ENCODE results near the gene CIT. TPM values are rescaled to one million over a fixed set of nuclear protein-coding genes. Genes with fewer than 3 reads are reported as not detected.
"Not testable (repeated sequence)": the region's sequence is repeated elsewhere in the genome, so short reads cannot be mapped to it uniquely, and the experiment has no call there.

CIT gene
- polyA plus RNA-seq, 1 donor from 2014 or later = not detected

GRCh38 chr12:119725523-119725922, 151.6 kb downstream of the CIT start:
- Mint-ChIP-seq H3K4me3 (no peak overlapping the region), H3K27ac (no peak overlapping the region), H3K9me3 (peaks cover 0 to 1% (median 0%) of the 10 kb centered on the region in 3 donors), H3K27me3 (no peaks in the 10 kb centered on the region), H3K4me1 (peaks cover 4 to 8% (median 8%) of the 10 kb centered on the region in 3 donors), H3K36me3 (peaks cover 7% of the 10 kb centered on the region)

GRCh38 chr12:119721306-119721705, 155.8 kb downstream of the CIT start:
- Mint-ChIP-seq H3K27me3 (no peaks in the 10 kb centered on the region), H3K27ac (no peak overlapping the region), H3K36me3 (peaks cover 5% of the 10 kb centered on the region), H3K4me1 (peaks cover 0 to 2% (median 0%) of the 10 kb centered on the region in 3 donors), H3K9me3 (no peaks in the 10 kb centered on the region), H3K4me3 (no peak overlapping the region)

DNA sequence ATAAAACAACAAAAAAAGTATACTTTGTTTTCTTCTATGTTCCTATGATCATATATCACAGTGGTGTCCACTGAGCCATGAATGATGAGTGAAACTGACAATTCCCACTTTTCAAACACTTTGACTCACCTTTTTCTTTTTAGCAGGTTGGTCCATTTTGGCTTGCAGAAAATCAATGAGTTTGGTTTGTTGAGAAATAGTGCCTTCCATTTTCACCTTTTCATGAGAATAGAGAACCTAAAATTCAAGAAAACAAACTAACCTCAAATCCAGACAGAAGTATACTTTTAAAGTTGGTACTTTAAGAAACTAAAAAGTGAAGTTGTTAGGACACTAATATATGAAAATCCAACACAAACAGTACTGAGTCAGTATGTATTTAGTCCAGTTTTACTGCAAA, 156.8 kb downstream of the CIT start:
- Mint-ChIP-seq H3K27ac (no peak overlapping the region), H3K4me3 (no peak overlapping the region), H3K9me3 (peaks cover 0 to under 1% (median 0%) of the 10 kb centered on the region in 3 donors), H3K4me1 (peaks cover 0 to 2% (median 0%) of the 10 kb centered on the region in 3 donors), H3K36me3 (peaks cover 5% of the 10 kb centered on the region), H3K27me3 (no peaks in the 10 kb centered on the region)

DNA sequence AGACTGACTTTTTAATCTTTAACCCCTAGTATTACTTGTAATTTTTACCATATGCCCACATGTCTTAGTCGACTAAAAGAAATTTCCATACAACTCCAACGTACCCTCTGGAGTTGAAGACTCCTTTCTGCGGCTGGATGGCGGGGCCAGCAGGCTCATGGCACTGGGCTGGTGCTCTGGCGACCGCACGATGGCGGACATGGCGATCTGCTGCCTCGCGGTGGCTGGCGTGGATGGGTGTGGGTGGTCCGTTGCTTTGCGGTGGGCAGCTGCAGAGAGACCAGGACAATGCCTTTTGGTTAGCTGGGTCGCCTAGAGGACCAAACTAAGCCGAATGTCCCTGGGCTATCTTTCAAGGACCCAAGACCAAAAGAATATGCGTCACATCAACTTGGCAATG, 159.0 kb downstream of the CIT start:
- Mint-ChIP-seq H3K4me3 (no peak overlapping the region), H3K36me3 (peaks cover 3% of the 10 kb centered on the region), H3K27ac (no peak overlapping the region), H3K9me3 (peaks cover 0 to 4% (median 0%) of the 10 kb centered on the region in 3 donors), H3K27me3 (no peaks in the 10 kb centered on the region), H3K4me1 (peaks cover 0 to 2% (median 0%) of the 10 kb centered on the region in 3 donors)

GRCh38 chr12:119715268-119715620, 161.9 kb downstream of the CIT start:
- H3K9me3 Mint-ChIP-seq = peaks cover 0 to 4% (median 0%) of the 10 kb centered on the region in 3 donors
- no peaks in the 10 kb centered on the region for H3K27me3 Mint-ChIP-seq
- H3K4me1 Mint-ChIP-seq = peaks cover 0 to 1% (median 0%) of the 10 kb centered on the region in 3 donors
- H3K27ac Mint-ChIP-seq = no peak overlapping the region
- H3K36me3 Mint-ChIP-seq = peaks cover 5% of the 10 kb centered on the region
- no peak overlapping the region for H3K4me3 Mint-ChIP-seq

DNA sequence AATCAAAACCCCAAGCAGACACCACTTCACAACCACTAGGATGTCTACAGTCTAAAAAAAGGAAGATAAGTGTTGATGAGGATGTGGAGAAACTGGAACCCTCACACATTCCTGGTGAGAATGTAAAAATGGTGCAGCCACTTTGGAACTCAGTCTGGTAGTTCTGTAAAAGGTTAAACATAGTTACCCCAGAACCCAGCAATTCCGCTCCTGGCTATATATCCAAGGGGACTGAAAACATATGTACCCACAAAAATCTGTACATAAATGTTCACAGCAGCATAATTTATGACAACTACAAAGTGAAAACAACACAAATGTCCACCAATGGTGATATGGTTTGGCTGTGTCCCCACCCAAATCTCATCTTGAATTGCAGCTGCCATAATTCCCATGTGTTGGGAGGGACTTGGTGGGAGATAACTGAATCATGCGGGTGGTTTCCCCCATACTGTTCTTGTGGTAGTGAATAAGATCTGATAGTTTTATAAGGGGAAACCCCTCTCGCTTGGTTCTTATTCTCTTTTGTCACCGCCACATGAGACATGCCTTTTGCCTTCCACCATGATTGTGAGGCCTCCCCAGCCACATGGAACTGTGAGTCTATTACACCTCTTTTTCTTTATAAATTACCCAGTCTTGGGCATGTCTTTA, 162.4 kb downstream of the CIT start:
- Mint-ChIP-seq H3K27ac (no peak overlapping the region), H3K4me1 (peaks cover 0 to 1% (median 0%) of the 10 kb centered on the region in 3 donors), H3K36me3 (peaks cover 5% of the 10 kb centered on the region), H3K9me3 (peaks cover 0 to 4% (median 0%) of the 10 kb centered on the region in 3 donors), H3K27me3 (no peaks in the 10 kb centered on the region), H3K4me3 (no peak overlapping the region)

DNA sequence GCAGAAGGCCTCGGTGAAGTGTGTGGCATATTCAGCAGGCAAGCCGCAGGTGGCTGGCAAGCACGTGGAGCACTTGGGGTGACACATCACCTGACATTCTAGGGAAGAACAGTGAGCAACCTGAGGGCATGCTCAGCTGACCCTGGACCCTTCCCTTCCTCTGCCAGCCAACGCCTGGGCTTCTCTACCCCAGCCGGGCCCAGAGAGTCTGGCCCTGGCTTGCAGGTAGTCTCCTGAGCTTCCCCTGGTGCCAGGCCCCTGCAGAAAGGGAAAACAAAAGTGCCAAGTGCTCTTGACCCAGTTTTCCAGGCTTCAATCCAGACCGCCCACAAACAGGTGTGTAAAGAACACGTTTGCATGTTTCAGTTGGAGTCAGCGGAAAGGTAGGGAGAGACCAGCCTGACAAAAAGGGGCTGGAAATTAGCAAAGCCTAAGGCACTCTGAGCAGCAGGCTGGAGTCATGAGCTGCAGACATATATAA, 163.5 kb downstream of the CIT start:
- Mint-ChIP-seq H3K36me3 (peaks cover 7% of the 10 kb centered on the region), H3K9me3 (peaks cover 0 to 4% (median 0%) of the 10 kb centered on the region in 3 donors), H3K27ac (no peak overlapping the region), H3K4me1 (peaks cover 0 to 1% (median 0%) of the 10 kb centered on the region in 3 donors), H3K4me3 (no peak overlapping the region), H3K27me3 (no peaks in the 10 kb centered on the region)

DNA sequence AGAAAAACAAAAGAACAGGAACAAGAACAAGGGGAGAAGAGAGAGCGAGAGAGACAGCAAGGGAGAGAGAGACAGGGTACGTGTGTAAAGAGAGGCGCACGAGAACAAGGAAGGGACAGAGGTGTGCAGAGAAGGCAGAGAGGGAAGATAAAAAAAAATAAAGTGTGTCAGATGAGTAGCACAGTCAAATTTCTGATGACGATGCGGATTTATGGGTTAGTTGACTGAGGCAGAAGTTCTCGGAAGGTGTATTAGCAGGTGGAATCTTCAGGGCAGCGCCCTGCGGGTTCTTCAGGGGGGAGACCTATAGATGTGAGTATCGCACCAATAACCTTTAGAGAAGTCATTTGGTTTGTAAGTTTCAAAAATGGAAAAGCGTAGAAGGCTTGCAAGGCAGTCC, 164.4 kb downstream of the CIT start:
- Mint-ChIP-seq H3K27ac (no peak overlapping the region), H3K4me3 (no peak overlapping the region), H3K9me3 (peaks cover 0 to 4% (median 0%) of the 10 kb centered on the region in 3 donors), H3K27me3 (no peaks in the 10 kb centered on the region), H3K36me3 (peaks cover 7% of the 10 kb centered on the region), H3K4me1 (peaks cover 0 to 1% (median 0%) of the 10 kb centered on the region in 3 donors)

DNA sequence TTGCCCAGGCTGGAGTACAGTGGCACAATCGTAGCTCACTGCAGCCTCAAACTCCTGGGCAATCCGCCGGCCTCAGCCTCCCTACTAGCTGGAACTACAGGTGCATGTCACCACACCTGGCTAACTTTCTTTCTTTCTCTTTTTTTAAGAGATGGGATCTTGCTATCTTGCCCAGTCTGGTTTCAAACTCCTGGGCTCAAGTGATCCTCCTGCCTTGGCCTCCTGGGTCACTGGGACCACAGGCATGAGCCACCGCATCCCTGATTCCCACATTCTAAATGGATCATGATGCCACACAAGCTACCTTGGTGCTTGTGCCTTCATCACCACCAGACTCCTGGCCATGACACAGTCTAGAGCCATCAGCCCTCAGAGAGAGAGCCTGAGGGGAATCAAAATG, 165.4 kb downstream of the CIT start:
- H3K27ac Mint-ChIP-seq = peak overlapping the region in 1 of 3 donors; percentile 32
- peaks cover 0 to 4% (median 0%) of the 10 kb centered on the region in 3 donors for H3K9me3 Mint-ChIP-seq
- no peaks in the 10 kb centered on the region for H3K27me3 Mint-ChIP-seq
- H3K36me3 Mint-ChIP-seq = peaks cover 7% of the 10 kb centered on the region
- H3K4me3 Mint-ChIP-seq = peak overlapping the region in 1 of 4 donors; percentile 17
- peaks cover 0 to 1% (median 0%) of the 10 kb centered on the region in 3 donors for H3K4me1 Mint-ChIP-seq

GRCh38 chr12:119710965-119711551, 166.1 kb downstream of the CIT start:
- H3K9me3 Mint-ChIP-seq = peaks cover 0 to 4% (median 0%) of the 10 kb centered on the region in 3 donors
- H3K27me3 Mint-ChIP-seq = no peaks in the 10 kb centered on the region
- no peak overlapping the region for H3K27ac Mint-ChIP-seq
- H3K4me1 Mint-ChIP-seq = peaks cover 0 to 1% (median 0%) of the 10 kb centered on the region in 3 donors
- H3K36me3 Mint-ChIP-seq = peaks cover 7% of the 10 kb centered on the region
- no peak overlapping the region for H3K4me3 Mint-ChIP-seq

DNA sequence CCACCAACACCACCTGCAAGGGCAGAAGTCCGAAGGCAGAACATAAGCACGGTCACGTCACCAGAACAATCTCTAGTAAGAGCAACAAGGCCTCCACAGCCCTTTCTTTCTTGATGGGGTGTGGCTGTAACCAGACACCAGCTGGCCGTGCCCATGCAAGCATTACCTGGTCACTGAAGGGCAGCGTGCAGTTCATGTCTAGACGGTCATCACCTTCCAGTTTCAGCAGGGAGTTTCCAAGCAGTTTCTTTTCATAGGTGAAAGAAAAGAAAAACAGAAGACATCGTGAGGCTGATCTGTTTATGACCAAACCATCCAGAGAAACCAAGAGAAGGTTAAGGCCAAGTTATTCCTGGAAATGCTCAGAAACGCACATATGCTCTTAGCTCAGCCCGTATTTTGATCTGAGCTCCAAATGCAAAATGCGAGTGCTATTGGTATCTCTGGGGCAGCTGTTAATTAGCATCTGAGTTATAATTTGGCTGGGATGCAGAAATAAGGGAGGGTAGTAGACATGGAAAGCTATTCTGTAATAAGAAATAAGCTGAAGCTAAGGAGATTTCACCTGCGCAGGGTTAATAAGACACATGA, 166.7 kb downstream of the CIT start:
- Mint-ChIP-seq H3K36me3 (peaks cover 7% of the 10 kb centered on the region), H3K27me3 (no peaks in the 10 kb centered on the region), H3K4me1 (peaks cover 0 to 1% (median 0%) of the 10 kb centered on the region in 3 donors), H3K27ac (no peak overlapping the region), H3K9me3 (peaks cover 0 to 4% (median 0%) of the 10 kb centered on the region in 3 donors), H3K4me3 (no peak overlapping the region)

DNA sequence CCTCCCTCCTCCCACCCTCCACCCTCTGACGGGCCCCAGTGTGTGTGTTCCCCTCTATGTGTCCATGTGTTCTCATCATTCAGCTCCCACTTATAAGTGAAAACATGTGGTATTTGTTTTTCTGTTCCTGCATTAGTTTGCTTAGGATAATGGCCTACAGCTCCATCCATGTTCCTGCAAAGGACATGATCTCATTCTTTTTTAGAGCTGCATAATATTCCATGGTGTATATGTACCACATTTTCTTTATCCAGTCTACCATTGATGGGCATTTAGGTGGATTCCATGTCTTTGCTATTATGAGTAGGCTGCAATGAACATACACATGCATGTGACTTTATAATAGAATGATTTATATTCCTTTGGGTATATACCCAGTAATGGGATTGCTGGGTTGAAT, 170.7 kb downstream of the CIT start:
- H3K4me3 Mint-ChIP-seq, H3K4me1 Mint-ChIP-seq, H3K27me3 Mint-ChIP-seq, H3K27ac Mint-ChIP-seq, H3K9me3 Mint-ChIP-seq, H3K36me3 Mint-ChIP-seq: not testable (repeated sequence)

- H3K27me3 Mint-ChIP-seq = no peaks in the 10 kb centered on the region
- peaks cover 4% of the 10 kb centered on the region for H3K36me3 Mint-ChIP-seq
- H3K9me3 Mint-ChIP-seq = no peaks in the 10 kb centered on the region
- H3K27ac Mint-ChIP-seq = no peak overlapping the region
- no peaks in the 10 kb centered on the region for H3K4me1 Mint-ChIP-seq
- H3K4me3 Mint-ChIP-seq = no peak overlapping the region
Measured at GRCh38 chr12:119705182-119705581, 171.9 kb downstream of the CIT start.

DNA sequence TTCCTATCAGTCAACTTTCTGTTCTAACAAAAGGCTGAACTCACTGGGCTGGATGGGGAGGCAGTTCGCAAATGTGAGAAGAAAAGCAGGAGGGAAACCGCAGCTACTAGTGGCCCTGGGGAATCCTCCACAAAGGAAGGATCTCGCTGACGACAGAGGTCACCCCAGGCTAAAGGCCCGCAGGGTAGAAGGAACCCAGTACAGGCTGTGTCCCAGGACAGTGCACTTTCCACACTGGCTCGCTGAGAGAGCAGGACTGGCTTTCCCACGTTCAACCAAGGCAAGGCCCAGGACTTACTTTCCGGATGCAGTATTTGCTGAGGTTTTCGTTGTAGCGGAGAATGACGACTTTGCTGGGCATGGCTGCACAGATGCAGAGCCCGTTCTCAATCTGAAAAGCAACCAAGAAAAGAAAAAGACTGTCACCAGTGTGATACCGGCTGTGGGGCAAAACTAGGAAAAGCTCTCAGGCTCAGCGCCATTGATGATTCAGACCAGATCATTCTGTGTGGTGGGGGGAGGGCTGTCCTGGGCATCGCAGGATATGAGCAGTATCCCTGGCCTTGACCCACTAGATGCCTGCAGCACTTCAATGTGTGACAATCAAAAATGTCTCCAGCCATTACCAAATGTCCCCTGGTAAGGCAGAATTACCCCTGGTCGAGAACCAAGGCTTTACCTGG, 172.9 kb downstream of the CIT start:
- Mint-ChIP-seq H3K4me1 (no peaks in the 10 kb centered on the region), H3K36me3 (peaks cover 4% of the 10 kb centered on the region), H3K9me3 (no peaks in the 10 kb centered on the region), H3K27ac (no peak overlapping the region), H3K4me3 (no peak overlapping the region), H3K27me3 (no peaks in the 10 kb centered on the region)

DNA sequence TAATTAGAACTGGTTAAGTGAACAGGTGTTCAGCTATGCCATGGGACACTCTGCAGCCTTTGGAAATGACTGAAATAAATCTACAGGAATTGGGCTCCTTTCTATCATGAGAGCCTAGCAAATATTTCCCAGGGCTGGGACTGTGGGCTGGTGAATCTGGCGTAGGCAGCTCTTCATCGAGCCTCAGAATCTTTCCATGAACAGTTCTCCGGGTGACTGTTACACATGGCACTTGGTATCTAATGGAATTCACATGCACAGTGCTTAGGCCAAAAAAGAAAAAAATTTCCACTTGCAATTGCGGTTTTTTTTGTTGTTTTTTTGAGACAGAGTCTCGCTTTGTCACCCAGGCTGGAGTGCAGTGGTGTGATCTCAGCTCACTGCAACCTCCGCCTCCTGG, 177.0 kb downstream of the CIT start:
- H3K4me3 Mint-ChIP-seq = no peak overlapping the region
- H3K4me1 Mint-ChIP-seq = peaks cover 0 to 1% (median 0%) of the 10 kb centered on the region in 3 donors
- no peak overlapping the region for H3K27ac Mint-ChIP-seq
- H3K36me3 Mint-ChIP-seq = peaks cover 1% of the 10 kb centered on the region
- no peaks in the 10 kb centered on the region for H3K27me3 Mint-ChIP-seq
- H3K9me3 Mint-ChIP-seq = no peaks in the 10 kb centered on the region

Measured in IgD-negative memory B cell (primary cell).